Peyer's patch (tissue), 4 donors: ENCODE results near the gene EML4. TPM values are rescaled to one million over a fixed set of nuclear protein-coding genes. Genes with fewer than 3 reads are reported as not detected.

Source experiments
- DNase-seq, 3 donors: peaks; one replicate each; pipeline ENCODE4 v3.0.0-alpha.2; 2017 to 2019
- H3K27ac ChIP-seq, 4 donors: fragments of 200-600 bp; sonication (generic); one replicate each; pipeline ENCODE4 v1.5.1; 2016 to 2019
- H3K27me3 ChIP-seq, 2 donors: fragments of 200-600 bp; sonication (generic); one replicate each; pipeline ENCODE4 v1.5.1; 2019
- H3K36me3 ChIP-seq, 3 donors: fragments of 200-600 bp; sonication (generic); one replicate each; pipeline ENCODE4 v1.5.1; 2016 to 2019
- H3K4me1 ChIP-seq, 4 donors: fragments of 200-600 bp; sonication (generic); one replicate each; pipeline ENCODE4 v1.5.1; 2016 to 2019
- H3K4me3 ChIP-seq, 4 donors: fragments of 200-600 bp; sonication (generic); 1 replicate in 3 of 4; 2 replicates in 1 of 4; pipeline ENCODE4 v1.5.1; 2016 to 2019; ENCODE audit warnings: mild to moderate bottlenecking in 1 of 4
- H3K9me3 ChIP-seq, 4 donors: fragments of 200-600 bp; sonication (generic); one replicate each; pipeline ENCODE4 v1.5.1; 2016 to 2019; ENCODE audit warnings: mild to moderate bottlenecking in 1 of 4
- POLR2A ChIP-seq, 2 donors: fragments of 450-650 bp; IDR thresholded peaks; one replicate each; pipeline ENCODE4 v1.5.1; 2017; ENCODE audit warnings: antibody characterized with exemption in 2 of 2, mild to moderate bottlenecking in 2 of 2, moderate library complexity in 2 of 2
- total RNA-seq, 4 donors: library from RNA; depleted of rRNA; stranded (reverse); fragments of >200 nt; gene quantifications; one replicate each; pipeline ENCODE4 v1.1.0, GENCODE V29; 2016
- TF ChIP-seq, protein P1 (sequence below), 6 experiments: fragments of 450-650 bp in 4 of 6; fragments of 200-600 bp in 2 of 6; sonication (generic) in 1 of 6; IDR thresholded peaks; one replicate each; pipeline ENCODE4 v1.5.1; 2017 to 2019; ENCODE audit warnings: antibody characterized with exemption in 6 of 6, mild to moderate bottlenecking in 3 of 6, moderate library complexity in 1 of 6

The EML4 gene
- total RNA-seq, 4 donors from 2014 or later = 73.7 to 115 (median 84.4) TPM

DNA sequence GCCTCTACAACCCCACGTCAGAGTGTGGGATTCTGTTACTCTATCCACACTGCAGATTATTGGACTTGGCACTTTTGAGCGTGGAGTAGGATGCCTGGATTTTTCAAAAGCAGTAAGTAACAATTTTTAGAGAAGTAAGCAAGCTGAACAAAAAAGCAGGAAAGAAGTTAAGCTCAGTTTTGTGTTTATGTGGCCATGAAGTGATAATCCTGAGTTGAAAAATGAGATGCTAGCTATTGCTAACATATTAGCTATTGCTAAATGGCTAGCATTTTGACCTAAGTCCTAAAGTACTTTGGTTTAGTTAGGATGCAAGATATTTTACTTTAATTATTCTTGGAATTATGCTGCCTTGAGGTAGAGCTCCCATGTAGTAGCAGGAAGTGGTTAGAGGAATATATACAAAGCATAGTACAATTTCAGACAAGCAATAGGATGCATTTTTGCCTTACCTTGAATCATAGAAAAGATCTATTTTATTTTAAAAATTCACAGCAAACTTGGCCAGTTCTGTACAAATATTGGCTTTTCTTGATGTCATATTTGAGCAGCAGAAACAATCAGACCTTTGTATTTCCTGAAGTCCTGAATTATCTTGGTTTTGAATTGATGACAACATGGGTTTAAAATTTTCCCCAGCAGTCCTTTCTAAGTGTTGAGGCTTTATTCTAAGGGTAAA is 117.3 kb downstream of the EML4 start:
- no peak overlapping the region for H3K27ac ChIP-seq
- H3K36me3 ChIP-seq = peaks cover 0 to 28% (median 0%) of the 10 kb centered on the region in 3 donors

DNA sequence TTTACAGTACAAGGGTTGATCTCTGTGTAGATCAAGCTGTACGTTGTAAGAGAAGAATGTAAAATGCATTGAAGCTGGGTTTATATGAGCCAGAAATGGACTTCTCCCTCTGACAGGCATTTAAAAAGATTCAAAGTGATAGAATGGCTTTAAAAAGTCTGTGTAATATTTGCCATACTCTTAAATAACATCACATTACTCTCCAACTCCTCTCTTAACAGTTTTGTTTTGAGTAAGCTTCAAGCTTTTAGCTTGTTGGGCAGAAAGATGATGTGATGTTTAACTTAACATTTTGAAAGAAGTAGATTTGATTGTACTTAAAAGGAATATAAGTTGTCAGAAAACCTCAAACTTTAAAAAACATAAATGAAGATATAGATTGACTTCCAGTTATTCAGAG is 119.7 kb downstream of the EML4 start:
- TF ChIP-seq, protein P1, sequence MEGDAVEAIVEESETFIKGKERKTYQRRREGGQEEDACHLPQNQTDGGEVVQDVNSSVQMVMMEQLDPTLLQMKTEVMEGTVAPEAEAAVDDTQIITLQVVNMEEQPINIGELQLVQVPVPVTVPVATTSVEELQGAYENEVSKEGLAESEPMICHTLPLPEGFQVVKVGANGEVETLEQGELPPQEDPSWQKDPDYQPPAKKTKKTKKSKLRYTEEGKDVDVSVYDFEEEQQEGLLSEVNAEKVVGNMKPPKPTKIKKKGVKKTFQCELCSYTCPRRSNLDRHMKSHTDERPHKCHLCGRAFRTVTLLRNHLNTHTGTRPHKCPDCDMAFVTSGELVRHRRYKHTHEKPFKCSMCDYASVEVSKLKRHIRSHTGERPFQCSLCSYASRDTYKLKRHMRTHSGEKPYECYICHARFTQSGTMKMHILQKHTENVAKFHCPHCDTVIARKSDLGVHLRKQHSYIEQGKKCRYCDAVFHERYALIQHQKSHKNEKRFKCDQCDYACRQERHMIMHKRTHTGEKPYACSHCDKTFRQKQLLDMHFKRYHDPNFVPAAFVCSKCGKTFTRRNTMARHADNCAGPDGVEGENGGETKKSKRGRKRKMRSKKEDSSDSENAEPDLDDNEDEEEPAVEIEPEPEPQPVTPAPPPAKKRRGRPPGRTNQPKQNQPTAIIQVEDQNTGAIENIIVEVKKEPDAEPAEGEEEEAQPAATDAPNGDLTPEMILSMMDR (IDR thresholded peaks at IDR 0.05) = no peak
- no peak for TF ChIP-seq POLR2A (IDR thresholded peaks at IDR 0.05)
- Histone ChIP-seq H3K4me3 (no peak overlapping the region), H3K9me3 (no peaks in the 10 kb centered on the region), H3K4me1 (no peaks in the 10 kb centered on the region), H3K27ac (no peak overlapping the region), H3K36me3 (peaks cover 0 to 31% (median 0%) of the 10 kb centered on the region in 3 donors), H3K27me3 (no peaks in the 10 kb centered on the region)
- DNase-seq = no peak

More for the DNA sequence above, 117.3 kb downstream of the EML4 start:
- TF ChIP-seq, protein P1 (IDR thresholded peaks at IDR 0.05) = no peak
- no peak for TF ChIP-seq POLR2A (IDR thresholded peaks at IDR 0.05)
- Histone ChIP-seq H3K9me3 (no peaks in the 10 kb centered on the region), H3K4me1 (no peaks in the 10 kb centered on the region), H3K4me3 (no peak overlapping the region), H3K27me3 (no peaks in the 10 kb centered on the region)
- DNase-seq = no peak

DNA sequence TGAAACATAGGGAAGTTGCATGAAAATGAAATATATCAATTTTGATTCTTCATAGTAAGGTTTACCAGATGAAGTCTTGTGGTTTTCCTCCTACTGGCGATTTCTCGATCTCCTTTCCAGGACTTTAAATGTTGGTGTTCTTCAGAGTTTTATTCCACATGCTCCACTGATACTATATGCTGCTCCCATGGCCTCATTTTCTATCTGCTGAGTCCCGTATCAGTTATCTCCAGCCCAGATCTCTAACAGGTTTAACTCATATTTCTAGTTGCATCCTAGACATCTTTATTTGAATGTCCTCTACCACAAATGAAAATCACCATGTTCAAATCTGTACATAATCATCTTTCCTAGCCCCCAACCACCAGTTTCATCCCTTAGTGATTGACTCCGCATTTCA is 120.1 kb downstream of the EML4 start:
- H3K4me1 ChIP-seq = no peaks in the 10 kb centered on the region

DNA sequence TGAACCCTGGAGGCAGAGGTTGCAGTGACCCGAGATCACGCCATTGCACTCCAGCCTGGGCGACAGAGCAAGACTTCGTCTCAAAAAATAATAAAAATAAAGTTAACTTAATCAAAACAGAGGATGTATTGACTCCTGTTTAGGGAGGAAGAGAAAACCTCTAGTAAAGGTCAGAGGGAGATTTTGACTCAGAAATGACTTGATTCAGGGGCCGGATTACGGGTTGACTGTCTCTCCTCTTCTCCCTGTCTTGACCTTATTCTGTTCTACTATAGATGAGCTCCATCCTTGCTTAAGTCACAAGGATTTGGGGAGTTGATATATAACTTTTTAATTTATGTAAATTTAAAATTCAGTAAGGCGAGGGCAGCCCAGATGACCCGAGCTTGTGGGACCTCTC is 120.9 kb downstream of the EML4 start:
- Histone ChIP-seq H3K36me3 (peaks cover 0 to 41% (median 0%) of the 10 kb centered on the region in 3 donors), H3K4me1 (no peaks in the 10 kb centered on the region), H3K27ac (no peak overlapping the region), H3K9me3 (no peaks in the 10 kb centered on the region), H3K4me3 (no peak overlapping the region), H3K27me3 (no peaks in the 10 kb centered on the region)
- TF ChIP-seq POLR2A (IDR thresholded peaks at IDR 0.05) = no peak
- TF ChIP-seq, protein P1 (IDR thresholded peaks at IDR 0.05) = no peak
- DNase-seq = no peak

More for the DNA sequence above, 120.1 kb downstream of the EML4 start:
- no peaks in the 10 kb centered on the region for H3K27me3 ChIP-seq
- peaks cover 0 to 33% (median 0%) of the 10 kb centered on the region in 3 donors for H3K36me3 ChIP-seq
- TF ChIP-seq, protein P1 (IDR thresholded peaks at IDR 0.05) = no peak
- TF ChIP-seq POLR2A (IDR thresholded peaks at IDR 0.05) = no peak
- no peak overlapping the region for H3K27ac ChIP-seq
- no peak overlapping the region for H3K4me3 ChIP-seq
- no peak for DNase-seq
- H3K9me3 ChIP-seq = no peaks in the 10 kb centered on the region

DNA sequence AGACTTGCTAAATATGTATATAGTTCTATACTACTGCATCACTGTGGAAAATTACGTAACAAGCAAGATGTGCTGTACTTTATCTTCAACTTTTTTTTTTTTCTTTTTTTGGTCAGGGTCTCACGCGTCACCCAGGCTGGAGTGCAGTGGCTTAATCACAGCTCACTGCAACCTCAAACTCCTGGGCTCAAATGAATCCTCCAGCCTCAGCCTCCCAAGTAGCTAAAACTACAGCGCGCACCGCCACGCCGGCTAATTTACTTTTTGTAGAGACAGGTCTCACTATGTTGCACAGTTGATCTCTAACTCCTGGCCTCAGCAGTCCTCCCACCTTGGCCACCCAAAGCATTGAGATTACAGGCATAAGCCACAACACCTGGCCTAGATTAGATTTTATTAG is 123.9 kb downstream of the EML4 start:
- Histone ChIP-seq H3K4me3 (no peak overlapping the region), H3K9me3 (no peaks in the 10 kb centered on the region), H3K4me1 (peaks cover 0 to 22% (median 0%) of the 10 kb centered on the region in 4 donors), H3K27me3 (no peaks in the 10 kb centered on the region), H3K27ac (no peak overlapping the region), H3K36me3 (peaks cover 0 to 54% (median 0%) of the 10 kb centered on the region in 3 donors)
- DNase-seq = no peak
- TF ChIP-seq, protein P1 (IDR thresholded peaks at IDR 0.05) = no peak
- TF ChIP-seq POLR2A (IDR thresholded peaks at IDR 0.05) = no peak
